ENCODE results near the gene CFAP107.

- TF ChIP-seq CTCF (IDR thresholded peaks at IDR 0.05; ENCODE audit: insufficient read depth, low read depth, low read length), result no peak
- no peak for TF ChIP-seq EZH2 (IDR thresholded peaks at IDR 0.05; ENCODE audit: insufficient read depth, low read length)
Measured at GRCh38 chr1:12696658-12697057, 49.3 kb upstream of the CFAP107 start.

Measured in astrocyte (in vitro differentiated cells and primary cell).